K562 (cell line): ENCODE data around the gene DMAC2. TPM values are rescaled to one million over a fixed set of nuclear protein-coding genes. Genes with fewer than 3 reads are reported as not detected.

ENCODE experiments used
- ATAC-seq: fragments of 200-7000 bp; cut with Tn5 transposase; 3 replicates; pipeline ENCODE4 v1.9.1; 2020; ENCODE audit warnings: moderate library complexity
- BruUV-seq: library from RNA; stranded (reverse); fragments of 400-500 nt; replicated peaks from 2 replicates; lab custom pipeline; 2021; lab: Mats Ljungman, UMichigan
- CTCF ChIA-PET: fragments of 300-600 bp; formaldehyde crosslinking; extraction: SDS; loops from one replicate; lab custom pipeline; 2021; ENCODE audit warnings: low intra/inter-chr PET ratio; lab: Yijun Ruan, JAX
- POLR2A ChIA-PET: fragments of 300-600, 350-650 bp; sonication (Branson Sonifier 250); formaldehyde crosslinking; extraction: SDS; loops from one replicate; lab custom pipeline; 2021; ENCODE audit warnings: antibody characterized with exemption, inconsistent platforms; lab: Yijun Ruan, JAX
- DNase-seq, 4 experiments: peaks; one replicate each; pipeline versions ENCODE4 v3.0.0 to v3.0.0-alpha.2; 2011 to 2018; ENCODE audit warnings: low spot score in 3 of 4, mixed read lengths in 3 of 4; ENCODE audit errors: extremely low read depth in 1 of 4
- FAIRE-seq: peaks from 2 replicates; lab custom pipeline; 2011; peaks lifted over from hg19 to GRCh38; lab: Jason Lieb, UNC
- H2AFZ ChIP-seq: 2 replicates; pipeline ENCODE4 v1.6.0; 2011; ENCODE audit warnings: low read depth, low read length, control low read depth, inconsistent platforms
- H3K27ac ChIP-seq: fragments of 200-600 bp; 3 replicates; pipeline ENCODE4 v1.8.0; 2011; ENCODE audit warnings: low read depth, mild to moderate bottlenecking, control low read depth, inconsistent platforms, low read length, moderate library complexity, mixed read lengths; ENCODE audit errors: extremely low read depth
- H3K27me3 ChIP-seq, 2 experiments: fragments of 300-600 bp in 1 of 2; 2 replicates in 1 of 2; 3 replicates in 1 of 2; pipeline versions ENCODE4 v1.6.0 to v1.8.0; 2011; ENCODE audit warnings: inconsistent platforms in 2 of 2, low read length in 2 of 2, mild to moderate bottlenecking in 1 of 2, mixed read lengths in 1 of 2, moderate library complexity in 1 of 2; ENCODE audit not compliant: control insufficient read depth in 2 of 2, insufficient read depth in 2 of 2
- H3K36me3 ChIP-seq: fragments of 300-600 bp; 3 replicates; pipeline ENCODE4 v1.8.0; 2011; ENCODE audit warnings: mild to moderate bottlenecking, low read length, inconsistent platforms; ENCODE audit not compliant: control insufficient read depth, insufficient read depth
- H3K4me1 ChIP-seq, 2 experiments: fragments of 200-600 bp in 1 of 2; replicated peaks in 1 of 2; 2 replicates in 1 of 2; 3 replicates in 1 of 2; pipeline versions ENCODE4 v1.5.1 to v1.8.0; 2011; ENCODE audit warnings: inconsistent platforms in 2 of 2, low read length in 2 of 2, mild to moderate bottlenecking in 1 of 2, mixed read lengths in 1 of 2, moderate library complexity in 1 of 2; ENCODE audit not compliant: control insufficient read depth in 2 of 2, insufficient read depth in 2 of 2
- H3K4me2 ChIP-seq: 2 replicates; pipeline ENCODE4 v1.6.1; 2011; ENCODE audit warnings: low read length, control low read depth, inconsistent platforms, mixed read lengths; ENCODE audit not compliant: insufficient read depth
- H3K4me3 ChIP-seq: fragments of 200-600 bp; sonication (generic), shearing (Covaris generic); 2 replicates; pipeline ENCODE4 v1.5.1; 2016; ENCODE audit warnings: control low read depth, inconsistent platforms
- H3K79me2 ChIP-seq: fragments of 200-600 bp; 3 replicates; pipeline ENCODE4 v1.8.0; 2011; ENCODE audit warnings: low read length, inconsistent platforms; ENCODE audit not compliant: control insufficient read depth, insufficient read depth
- H3K9ac ChIP-seq, 2 experiments: 2 replicates each; pipeline versions ENCODE4 v1.6.0 to v1.6.1; 2011; ENCODE audit warnings: low read depth in 2 of 2, low read length in 2 of 2, control low read depth in 1 of 2, inconsistent platforms in 1 of 2, mild to moderate bottlenecking in 1 of 2, mixed read lengths in 1 of 2; ENCODE audit not compliant: insufficient read depth in 1 of 2
- H3K9me1 ChIP-seq: one replicate; pipeline ENCODE4 v1.6.0; 2011; ENCODE audit warnings: inconsistent platforms, mild to moderate bottlenecking, low read length, moderate library complexity; ENCODE audit not compliant: control insufficient read depth, insufficient read depth
- H3K9me3 ChIP-seq: replicated peaks from 2 replicates; pipeline ENCODE4 v1.5.1; 2011; ENCODE audit warnings: low read depth, low read length, inconsistent platforms; ENCODE audit not compliant: control insufficient read depth, insufficient read depth
- H4K20me1 ChIP-seq: replicated peaks from 2 replicates; pipeline ENCODE4 v1.6.1; 2011; ENCODE audit warnings: low read length, inconsistent platforms, mixed read lengths; ENCODE audit not compliant: control insufficient read depth, insufficient read depth
- FOXP4 ChIP-seq: sonication (generic); formaldehyde crosslinking; IDR thresholded peaks from 2 replicates; pipeline ENCODE4 v1.8.0; 2022; ENCODE audit warnings: mild to moderate bottlenecking, missing genetic modification reagents, borderline replicate concordance
- MAFF ChIP-seq: IDR thresholded peaks from 2 replicates; pipeline ENCODE4 v1.6.1; 2012; ENCODE audit warnings: low read length, improper control_type of control experiment
- RBM22 ChIP-seq: fragments of 200-400 bp; formaldehyde crosslinking; IDR thresholded peaks from 2 replicates; pipeline ENCODE4 v1.6.1; 2018; ENCODE audit warnings: low read length, low read depth; ENCODE audit not compliant: poor library complexity, severe bottlenecking
- RFX1 ChIP-seq: fragments of 450-650 bp; IDR thresholded peaks from 2 replicates; pipeline ENCODE4 v1.6.1; 2016; ENCODE audit warnings: mild to moderate bottlenecking, moderate library complexity
- TAF15 ChIP-seq: fragments of 200-400 bp; formaldehyde crosslinking; IDR thresholded peaks from 2 replicates; pipeline ENCODE4 v1.6.1; 2017; ENCODE audit warnings: mild to moderate bottlenecking, low read depth, low read length, moderate library complexity
- ZNF3 ChIP-seq: fragments of 250-450 bp; sonication (Bioruptor Pico); IDR thresholded peaks from 2 replicates; pipeline ENCODE4 v1.5.0; 2021; ENCODE audit warnings: mild to moderate bottlenecking, moderate library complexity
- WGBS: fragments of 100-300 bp; shearing (Covaris generic); methylation state at CpG from one replicate; pipeline ENCODE4 v1.1.6; 2016; ENCODE audit warnings: low coverage, mixed read lengths; ENCODE audit not compliant: insufficient coverage; ENCODE audit errors: missing lambda C conversion rate; 5-methylcytosine and 5-hydroxymethylcytosine counted together
- in situ Hi-C: fragments of 300-500 bp; cut with MboI; formaldehyde crosslinking; loops from 4 replicates; pipeline ENCODE4 v1.15.0; 2018; ENCODE audit warnings: inconsistent platforms, mixed read lengths
- intact Hi-C: fragments of 100-400 bp; cut with micrococcal nuclease; formaldehyde crosslinking; loops from 2 replicates; pipeline ENCODE4 v1.14.2; 2022
- polyA plus RNA-seq, 8 experiments: library from polyadenylated mRNA; depleted of rRNA in 4 of 8; stranded (reverse) in 5 of 8; unstranded in 3 of 8; fragments of >200 nt; fragmentation: Nextera tagmentation in 2 of 8; fragmentation: Illumina TruSeq in 1 of 8; extraction: Ambion mirVana in 2 of 8; extraction: Trizol in 1 of 8; gene quantifications; 2 replicates each; pipeline versions ENCODE4 v1.2.1 to v1.2.3, GENCODE V29; 2011 to 2014; ENCODE audit warnings: inconsistent platforms in 1 of 8, missing spikeins in 1 of 8
- total RNA-seq, 7 experiments: library from RNA; depleted of rRNA in 6 of 7; stranded (reverse); fragments of >200 nt in 6 of 7; fragmentation: Illumina TruSeq in 2 of 7; extraction: Trizol in 2 of 7; gene quantifications; 2 replicates each; pipeline versions ENCODE4 v1.2.1 to v1.2.3, GENCODE V29; 2011 to 2021; ENCODE audit warnings: low replicate concordance in 1 of 7
- TF ChIP-seq, protein P1 (sequence below): sonication (generic); formaldehyde crosslinking; IDR thresholded peaks from 2 replicates; pipeline ENCODE4 v1.9.0; 2022; ENCODE audit warnings: mild to moderate bottlenecking, missing genetic modification reagents

DMAC2 gene
- total and polyA plus RNA-seq, 9 of the 15 experiments (the other 6 are each of a cell fraction or from before 2014, with no cell fraction given): 12.9 to 61.2 (median 43.1) TPM

DNA sequence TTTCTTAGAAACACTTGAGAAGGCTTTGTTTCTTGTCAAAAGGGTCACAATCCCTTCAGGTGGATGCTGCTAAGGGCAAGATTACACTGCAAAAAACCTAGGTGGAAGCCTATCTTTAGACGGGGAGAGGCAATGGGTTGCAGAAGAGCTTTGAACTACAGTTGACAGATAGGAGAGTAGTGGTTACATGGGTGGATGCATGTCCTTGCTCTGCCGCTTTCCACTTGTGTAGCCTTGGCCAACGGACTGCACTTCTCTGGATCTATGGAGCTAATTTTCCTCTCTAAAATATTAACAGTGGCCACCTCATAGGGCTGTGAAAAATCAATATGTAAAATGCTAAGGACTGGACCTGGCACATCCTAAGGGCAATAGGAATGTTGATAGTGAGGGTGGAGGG lies 41.1 kb downstream of the DMAC2 start:
- BruUV-seq: no TSS peak
- DNase-seq: peak in 1 of 4 experiments; percentile 38
- POLR2A ChIA-PET: interaction anchor here (0.7 to 1.6 kb wide), 6 partner anchors 9 to 41 kb away, joined by 3 to 12 read pairs (median 5); partner anchors contain the start of genes B9D2 and DMAC2
- peaks cover 9% of the 10 kb centered on the region; the same call in 1 of the 3 replicates for H3K36me3 ChIP-seq
- TF ChIP-seq, protein P1, sequence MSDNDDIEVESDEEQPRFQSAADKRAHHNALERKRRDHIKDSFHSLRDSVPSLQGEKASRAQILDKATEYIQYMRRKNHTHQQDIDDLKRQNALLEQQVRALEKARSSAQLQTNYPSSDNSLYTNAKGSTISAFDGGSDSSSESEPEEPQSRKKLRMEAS (CRISPR knock-in tag): no peak
- TF ChIP-seq ZNF3 (CRISPR knock-in tag) (no peak), MAFF (no peak), FOXP4 (CRISPR knock-in tag) (no peak), RFX1 (peak; percentile 71), RBM22 (no peak), TAF15 (no peak)
- TF ChIP-seq, all 486 proteins: peak for 1
- CTCF ChIA-PET: no interaction called here
- Histone ChIP-seq H3K27me3 (no peaks in the 10 kb centered on the region), H2AFZ (no peak overlapping the region), H3K9me1 (no peaks in the 10 kb centered on the region), H3K9me3 (no peaks in the 10 kb centered on the region), H3K79me2 (peaks cover 45% of the 10 kb centered on the region), H3K27ac (peak overlapping the region; percentile 95; the same call in 1 of the 3 replicates), H3K4me1 (peaks cover 15 to 18% of the 10 kb centered on the region in 2 experiments; a peak in 4 of 5 replicates), H3K4me3 (peak overlapping the region; percentile 73), H3K9ac (peak overlapping the region; percentile 3 to 92; a peak in 3 of 4 replicates), H4K20me1 (no peaks in the 10 kb centered on the region), H3K4me2 (peak overlapping the region; percentile 90)
- FAIRE-seq (peak; percentile 32), ATAC-seq (peak; percentile 22; the same call in 2 of the 3 replicates)
- 3% methylated on average over 3 of the region's 3 CpGs for WGBS
- intact Hi-C loops: loop anchor here (5.0 kb wide), 1 partner anchor 34 kb away; no protein-coding TSS in a partner anchor
- in situ Hi-C loops: no loop called here
